Osteocyte (in vitro differentiated cells): ENCODE results near the gene KRT38. TPM values are rescaled to one million over a fixed set of nuclear protein-coding genes. Genes with fewer than 3 reads are reported as not detected.
A peak's percentile ranks its signal among the peaks of the same experiment; 100 is the strongest.

Source experiments
- DNase-seq: peaks from one replicate; pipeline ENCODE4 v3.0.0; 2021; ENCODE audit warnings: mixed read lengths; ENCODE audit not compliant: unreplicated experiment; ENCODE audit errors: extremely low spot score
- H3K27ac Mint-ChIP-seq: one replicate; pipeline ENCODE4 v1.8.0; 2021; ENCODE audit warnings: mild to moderate bottlenecking, mixed read lengths; ENCODE audit not compliant: unreplicated experiment
- H3K27me3 Mint-ChIP-seq: one replicate; pipeline ENCODE4 v1.8.0; 2021; ENCODE audit warnings: mixed read lengths; ENCODE audit not compliant: unreplicated experiment
- H3K36me3 Mint-ChIP-seq: one replicate; pipeline ENCODE4 v1.8.0; 2021; ENCODE audit warnings: mixed read lengths; ENCODE audit not compliant: unreplicated experiment
- H3K4me1 Mint-ChIP-seq: one replicate; pipeline ENCODE4 v1.8.0; 2021; ENCODE audit warnings: mixed read lengths; ENCODE audit not compliant: unreplicated experiment
- H3K4me3 Mint-ChIP-seq: one replicate; pipeline ENCODE4 v1.8.0; 2021; ENCODE audit warnings: mild to moderate bottlenecking, moderate library complexity, mixed read lengths; ENCODE audit not compliant: unreplicated experiment
- H3K9me3 Mint-ChIP-seq: one replicate; pipeline ENCODE4 v1.8.0; 2021; ENCODE audit warnings: mixed read lengths; ENCODE audit not compliant: unreplicated experiment
- total RNA-seq: library from RNA; stranded (reverse); gene quantifications from 2 replicates; pipeline ENCODE4 v1.2.1, GENCODE V29; 2021
- TF ChIP-seq, protein P1 (sequence below): fragments of 200-600 bp; sonication (generic); IDR thresholded peaks from 2 replicates; pipeline ENCODE4 v1.5.0; 2021; ENCODE audit warnings: antibody characterized with exemption, mild to moderate bottlenecking, moderate library complexity

Gene KRT38
- total RNA-seq, 1 donor from 2014 or later: not detected

DNA sequence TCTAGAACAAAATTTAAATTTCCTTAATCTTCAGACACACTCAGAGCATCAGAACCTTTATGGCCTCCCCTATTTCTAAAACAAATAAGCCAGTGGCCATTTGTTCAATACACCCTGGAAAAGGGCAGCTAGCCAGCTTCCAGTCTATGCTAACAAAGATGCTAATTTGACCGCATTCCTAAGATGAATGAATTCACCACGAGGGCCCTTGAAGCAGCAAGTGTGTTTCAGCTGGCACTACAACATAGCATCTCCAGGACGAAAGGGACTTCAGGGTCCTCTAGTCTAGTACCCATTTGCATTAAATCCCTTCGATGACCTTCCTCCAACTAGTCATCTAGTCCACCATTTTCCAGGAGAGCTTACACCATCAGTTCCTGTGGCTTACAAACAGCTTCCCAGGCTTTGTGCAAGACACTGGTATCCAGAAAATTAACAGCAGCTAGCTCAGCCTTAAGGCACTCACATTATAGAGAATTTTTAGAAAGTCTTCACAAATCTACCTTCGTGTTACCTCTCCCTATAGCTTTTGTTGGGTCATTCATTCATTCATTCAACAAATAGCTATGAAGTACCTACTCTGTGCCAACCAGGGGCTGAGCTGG, 27.3 kb downstream of the KRT38 start:
- H3K27ac Mint-ChIP-seq: no peak overlapping the region
- no peaks in the 10 kb centered on the region for H3K9me3 Mint-ChIP-seq
- H3K4me1 Mint-ChIP-seq: peaks cover 24% of the 10 kb centered on the region
- TF ChIP-seq, protein P1, sequence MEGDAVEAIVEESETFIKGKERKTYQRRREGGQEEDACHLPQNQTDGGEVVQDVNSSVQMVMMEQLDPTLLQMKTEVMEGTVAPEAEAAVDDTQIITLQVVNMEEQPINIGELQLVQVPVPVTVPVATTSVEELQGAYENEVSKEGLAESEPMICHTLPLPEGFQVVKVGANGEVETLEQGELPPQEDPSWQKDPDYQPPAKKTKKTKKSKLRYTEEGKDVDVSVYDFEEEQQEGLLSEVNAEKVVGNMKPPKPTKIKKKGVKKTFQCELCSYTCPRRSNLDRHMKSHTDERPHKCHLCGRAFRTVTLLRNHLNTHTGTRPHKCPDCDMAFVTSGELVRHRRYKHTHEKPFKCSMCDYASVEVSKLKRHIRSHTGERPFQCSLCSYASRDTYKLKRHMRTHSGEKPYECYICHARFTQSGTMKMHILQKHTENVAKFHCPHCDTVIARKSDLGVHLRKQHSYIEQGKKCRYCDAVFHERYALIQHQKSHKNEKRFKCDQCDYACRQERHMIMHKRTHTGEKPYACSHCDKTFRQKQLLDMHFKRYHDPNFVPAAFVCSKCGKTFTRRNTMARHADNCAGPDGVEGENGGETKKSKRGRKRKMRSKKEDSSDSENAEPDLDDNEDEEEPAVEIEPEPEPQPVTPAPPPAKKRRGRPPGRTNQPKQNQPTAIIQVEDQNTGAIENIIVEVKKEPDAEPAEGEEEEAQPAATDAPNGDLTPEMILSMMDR: no peak
- peaks cover 2% of the 10 kb centered on the region for H3K27me3 Mint-ChIP-seq
- no peak for DNase-seq
- no peaks in the 10 kb centered on the region for H3K36me3 Mint-ChIP-seq
- no peak overlapping the region for H3K4me3 Mint-ChIP-seq

DNA sequence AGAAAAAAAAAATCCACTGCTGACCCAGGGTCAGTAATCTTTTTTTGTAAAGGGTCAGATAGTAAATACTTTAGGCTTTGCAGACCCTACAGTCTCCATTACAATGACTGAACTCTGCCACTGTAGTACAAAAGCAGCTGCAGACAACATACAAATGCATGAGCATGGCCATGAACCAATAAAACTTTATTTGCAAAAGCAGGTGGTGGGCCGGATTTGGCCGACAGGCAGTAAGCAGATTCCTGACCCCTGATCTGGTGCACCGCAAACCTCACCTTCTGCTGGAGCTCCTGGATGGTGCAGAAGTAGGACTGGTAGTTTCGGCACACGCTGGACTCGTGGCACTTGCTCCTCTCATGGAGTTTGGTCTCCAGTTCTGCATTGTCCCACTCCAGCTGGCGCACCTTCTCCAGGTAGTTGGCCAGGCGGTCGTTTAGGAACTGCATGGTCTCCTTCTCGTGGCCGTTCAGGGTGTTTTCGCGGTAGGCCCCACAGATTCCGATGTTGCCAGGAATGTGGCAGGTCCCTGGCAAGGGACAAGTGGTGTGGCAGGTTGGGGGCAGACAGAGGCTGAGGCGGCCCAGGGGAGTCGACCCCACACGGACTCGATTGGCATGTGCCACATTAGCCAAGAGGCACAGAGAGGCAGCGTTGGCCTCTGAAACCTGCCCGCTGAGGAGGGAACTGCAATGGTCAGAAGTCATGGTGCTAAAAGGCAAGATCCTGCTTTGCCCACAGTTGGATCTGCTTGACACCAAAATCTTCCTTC, 29.5 kb downstream of the KRT38 start:
- TF ChIP-seq, protein P1: no peak
- H3K4me3 Mint-ChIP-seq: no peak overlapping the region
- no peak overlapping the region for H3K27ac Mint-ChIP-seq
- H3K36me3 Mint-ChIP-seq: no peaks in the 10 kb centered on the region
- no peaks in the 10 kb centered on the region for H3K9me3 Mint-ChIP-seq
- H3K27me3 Mint-ChIP-seq: peaks cover 2% of the 10 kb centered on the region
- peaks cover 9% of the 10 kb centered on the region for H3K4me1 Mint-ChIP-seq
- DNase-seq: no peak

DNA sequence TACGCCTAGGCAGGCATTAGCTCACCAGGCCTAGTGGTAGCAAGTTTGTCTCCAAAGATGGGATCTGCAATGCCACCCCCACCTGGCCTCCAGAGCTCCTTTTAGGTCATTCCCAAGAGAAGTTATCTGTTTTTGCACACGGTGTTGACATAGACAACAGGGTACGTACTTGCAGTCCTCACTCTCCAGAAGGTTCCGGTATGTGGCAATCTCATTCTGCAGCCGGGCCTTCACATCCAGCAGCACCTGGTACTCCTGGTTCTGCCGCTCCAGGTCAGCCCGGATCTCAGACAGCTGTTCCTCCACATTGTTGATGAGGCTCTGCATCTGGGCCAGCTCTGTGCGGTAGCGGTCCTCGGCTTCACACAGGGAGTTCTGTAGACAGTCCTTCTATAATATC, 33.6 kb downstream of the KRT38 start:
- Mint-ChIP-seq H3K9me3 (no peaks in the 10 kb centered on the region), H3K4me1 (peaks cover 26% of the 10 kb centered on the region), H3K27me3 (peaks cover 2% of the 10 kb centered on the region), H3K4me3 (no peak overlapping the region), H3K36me3 (no peaks in the 10 kb centered on the region), H3K27ac (no peak overlapping the region)
- TF ChIP-seq, protein P1: no peak
- DNase-seq: no peak

DNA sequence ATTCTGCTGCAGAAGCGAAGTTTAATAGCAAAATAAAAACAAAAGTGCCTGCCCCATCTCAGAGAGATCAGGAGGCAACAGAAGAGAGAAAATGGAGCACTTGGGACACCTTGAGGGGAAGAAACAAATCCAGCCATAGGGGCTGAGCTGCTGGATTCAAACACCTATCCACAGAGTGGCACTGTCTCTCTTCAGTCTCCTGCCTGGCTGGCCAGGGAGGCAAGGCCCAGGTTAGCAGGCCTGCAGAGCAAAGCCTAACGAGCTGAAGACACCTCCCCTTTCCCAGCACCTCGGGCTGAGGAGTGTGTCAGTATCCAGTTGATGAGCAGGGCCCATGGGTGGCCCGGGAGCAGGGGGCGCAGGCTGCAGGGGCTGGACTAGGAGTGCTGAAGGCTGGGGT, 34.6 kb downstream of the KRT38 start:
- peaks cover 2% of the 10 kb centered on the region for H3K27me3 Mint-ChIP-seq
- no peaks in the 10 kb centered on the region for H3K36me3 Mint-ChIP-seq
- no peaks in the 10 kb centered on the region for H3K9me3 Mint-ChIP-seq
- H3K4me3 Mint-ChIP-seq: no peak overlapping the region
- peaks cover 28% of the 10 kb centered on the region for H3K4me1 Mint-ChIP-seq
- no peak overlapping the region for H3K27ac Mint-ChIP-seq
- no peak for DNase-seq
- TF ChIP-seq, protein P1: no peak

DNA sequence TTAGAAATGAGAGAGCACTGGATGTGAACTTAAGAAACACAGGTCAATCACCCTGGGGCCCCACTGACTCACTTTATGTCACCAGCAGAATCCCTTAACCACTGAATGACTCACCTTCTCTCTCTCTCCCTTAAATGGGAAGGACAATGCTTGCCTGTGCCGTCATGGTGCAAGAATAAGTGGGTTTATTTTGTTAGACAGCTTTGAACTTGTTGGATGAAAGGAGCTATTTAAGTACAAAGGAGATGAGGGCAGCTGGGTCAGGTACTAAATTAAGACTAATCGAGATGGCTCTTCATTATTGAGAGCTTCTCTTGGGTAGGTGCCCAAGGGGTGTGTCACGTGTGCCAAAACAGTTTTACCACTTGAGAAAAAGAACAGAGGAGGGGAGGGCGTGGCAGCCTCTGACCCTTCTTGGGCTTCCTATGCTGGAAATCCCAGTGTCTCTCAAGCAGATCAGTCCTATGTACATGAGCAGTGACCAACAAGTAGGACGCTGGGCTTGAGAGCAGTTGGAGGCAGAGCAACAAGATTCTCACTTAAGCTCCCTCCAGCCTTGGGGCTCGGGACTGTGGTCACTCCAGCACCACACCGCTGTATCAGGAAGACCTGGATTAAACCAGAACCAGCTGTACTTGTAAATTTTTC, 36.6 kb downstream of the KRT38 start:
- TF ChIP-seq, protein P1: no peak
- Mint-ChIP-seq H3K4me3 (no peak overlapping the region), H3K4me1 (peaks cover 28% of the 10 kb centered on the region), H3K36me3 (no peaks in the 10 kb centered on the region), H3K27ac (peak overlapping the region; percentile 56), H3K9me3 (no peaks in the 10 kb centered on the region), H3K27me3 (no peaks in the 10 kb centered on the region)
- no peak for DNase-seq
